ENCODE data around the gene SPDYE8. TPM values are rescaled to one million over a fixed set of nuclear protein-coding genes. Genes with fewer than 3 reads are reported as not detected.
"Not testable (repeated sequence)": the region's sequence is repeated elsewhere in the genome, so short reads cannot be mapped to it uniquely, and the experiment has no call there.

Gene SPDYE8
- total RNA-seq (2014; rRNA removed; shearing (Covaris generic)) (not detected in 2 replicates), polyA plus RNA-seq (2016; fragmentation: Nextera tagmentation; extraction: Ambion mirVana) (0.14 and 0.27 TPM in 2 replicates)

GRCh38 chr7:73029666-73030065 lies at the start of gene SPDYE8:
SPDYE8 (minus strand) TSS chr7:73029766; CDS start chr7:73027966, 1,800 bp downstream.
- H2AFZ ChIP-seq; H3K27me3 ChIP-seq (replicated peaks; ENCODE audit: insufficient read depth); H3K79me2 ChIP-seq (ENCODE audit: insufficient read depth); H3K9me2 ChIP-seq (ENCODE audit: insufficient read depth); H3K4me1 ChIP-seq (ENCODE audit: insufficient read depth); H3K27ac ChIP-seq; H3F3A ChIP-seq (ENCODE audit: insufficient read depth); DNase-seq; H3K4me2 ChIP-seq (ENCODE audit: unreplicated experiment); H3K36me3 ChIP-seq (ENCODE audit: low read depth); H3K4me3 ChIP-seq; H3K9me3 ChIP-seq (ENCODE audit: low read depth); H3K9ac ChIP-seq; in situ Hi-C loops (cut with MboI); H4K20me1 ChIP-seq (ENCODE audit: insufficient read depth): not testable (repeated sequence)
- whole genome bisulfite sequencing, 2 experiments (ENCODE audit: low coverage in 1 of 2, low lambda C conversion rate in 2 of 2, missing lambda C conversion rate in 2 of 2) = no CpG with 5 or more reads among the region's 8 CpGs

GRCh38 chr7:73057811-73058210 lies 28.2 kb upstream of the SPDYE8 start, which contains the start of gene SPDYE11:
SPDYE11 (minus strand) TSS chr7:73057911; CDS start chr7:73056111, 1,800 bp downstream.
- in situ Hi-C loops (cut with MboI); H3K9me2 ChIP-seq (ENCODE audit: insufficient read depth); H3K9me3 ChIP-seq (ENCODE audit: low read depth); H3K4me1 ChIP-seq (ENCODE audit: insufficient read depth); H3K27me3 ChIP-seq (replicated peaks; ENCODE audit: insufficient read depth); H2AFZ ChIP-seq; H3K4me3 ChIP-seq; H3K4me2 ChIP-seq (ENCODE audit: unreplicated experiment); H3K36me3 ChIP-seq (ENCODE audit: low read depth); H3K27ac ChIP-seq; H3F3A ChIP-seq (ENCODE audit: insufficient read depth); H4K20me1 ChIP-seq (ENCODE audit: insufficient read depth); H3K9ac ChIP-seq; H3K79me2 ChIP-seq (ENCODE audit: insufficient read depth); DNase-seq: not testable (repeated sequence)
- WGBS, 2 experiments (ENCODE audit: low coverage in 1 of 2, low lambda C conversion rate in 2 of 2, missing lambda C conversion rate in 2 of 2) = no CpG with 5 or more reads among the region's 8 CpGs

- Histone ChIP-seq H3K4me3 (peak overlapping the region; percentile 74), H3K27ac (peak overlapping the region; percentile 38)
- DNase-seq = not testable (repeated sequence)
These were observed 23.1 kb downstream of the SPDYE8 start for GRCh38 chr7:73006491-73006890.

GRCh38 chr7:73005693-73006447 lies 23.7 kb downstream of the SPDYE8 start:
- H3K27me3 ChIP-seq (replicated peaks; ENCODE audit: insufficient read depth); H4K20me1 ChIP-seq (ENCODE audit: insufficient read depth); H3K4me1 ChIP-seq (ENCODE audit: insufficient read depth); H3K36me3 ChIP-seq (ENCODE audit: low read depth); H3K9me2 ChIP-seq (ENCODE audit: insufficient read depth); in situ Hi-C loops (cut with MboI); H3K4me2 ChIP-seq (ENCODE audit: unreplicated experiment); H3K9me3 ChIP-seq (ENCODE audit: low read depth); H3F3A ChIP-seq (ENCODE audit: insufficient read depth): not testable (repeated sequence)
- DNase-seq = peak; percentile 69
- peak overlapping the region; percentile 77 for H2AFZ ChIP-seq
- H3K27ac ChIP-seq = peak overlapping the region; percentile 83
- peak overlapping the region; percentile 74 for H3K4me3 ChIP-seq
- 0 to 1% methylated on average over 47 to 50 of the region's 66 CpGs for WGBS, 2 experiments (ENCODE audit: low coverage in 1 of 2, low lambda C conversion rate in 2 of 2, missing lambda C conversion rate in 2 of 2)
- peaks cover 12% of the 10 kb centered on the region for H3K79me2 ChIP-seq (ENCODE audit: insufficient read depth)
- H3K9ac ChIP-seq = peak overlapping the region; percentile 81

More at GRCh38 chr7:73006491-73006890, 23.1 kb downstream of the SPDYE8 start:
- H3K9me3 ChIP-seq (ENCODE audit: low read depth); H3K4me1 ChIP-seq (ENCODE audit: insufficient read depth); in situ Hi-C loops (cut with MboI); H3K27me3 ChIP-seq (replicated peaks; ENCODE audit: insufficient read depth); H3F3A ChIP-seq (ENCODE audit: insufficient read depth); H3K9me2 ChIP-seq (ENCODE audit: insufficient read depth); H4K20me1 ChIP-seq (ENCODE audit: insufficient read depth); H2AFZ ChIP-seq; H3K36me3 ChIP-seq (ENCODE audit: low read depth): not testable (repeated sequence)
- H3K9ac ChIP-seq = peak overlapping the region; percentile 70
- H3K4me2 ChIP-seq (ENCODE audit: unreplicated experiment) = peak overlapping the region; percentile 82
- 4 to 6% methylated on average over 10 of the region's 10 CpGs for WGBS, 2 experiments (ENCODE audit: low coverage in 1 of 2, low lambda C conversion rate in 2 of 2, missing lambda C conversion rate in 2 of 2)
- H3K79me2 ChIP-seq (ENCODE audit: insufficient read depth) = peaks cover 11% of the 10 kb centered on the region

- peak overlapping the region; percentile 83 for H3K27ac ChIP-seq
- in situ Hi-C loops (cut with MboI); H3F3A ChIP-seq (ENCODE audit: insufficient read depth); H4K20me1 ChIP-seq (ENCODE audit: insufficient read depth); H3K36me3 ChIP-seq (ENCODE audit: low read depth); H3K27me3 ChIP-seq (replicated peaks; ENCODE audit: insufficient read depth); H3K4me2 ChIP-seq (ENCODE audit: unreplicated experiment); DNase-seq; H3K9me3 ChIP-seq (ENCODE audit: low read depth); H3K9me2 ChIP-seq (ENCODE audit: insufficient read depth); H3K4me1 ChIP-seq (ENCODE audit: insufficient read depth): not testable (repeated sequence)
- H2AFZ ChIP-seq = peak overlapping the region; percentile 77; the same call in 1 of the 2 replicates
- peak overlapping the region; percentile 74 for H3K4me3 ChIP-seq
- peak overlapping the region; percentile 81 for H3K9ac ChIP-seq
- peaks cover 12% of the 10 kb centered on the region for H3K79me2 ChIP-seq (ENCODE audit: insufficient read depth)
- 0% methylated on average over 17 to 22 of the region's 30 CpGs for WGBS, 2 experiments (ENCODE audit: low coverage in 1 of 2, low lambda C conversion rate in 2 of 2, missing lambda C conversion rate in 2 of 2)
These were observed 24.2 kb downstream of the SPDYE8 start for GRCh38 chr7:73005356-73005692.

GRCh38 chr7:72997887-72998468 lies 31.6 kb downstream of the SPDYE8 start:
- WGBS, 2 experiments (ENCODE audit: low coverage in 1 of 2, low lambda C conversion rate in 2 of 2, missing lambda C conversion rate in 2 of 2) = no CpG with 5 or more reads among the region's 11 CpGs
- DNase-seq; H3K9me2 ChIP-seq (ENCODE audit: insufficient read depth); H3K79me2 ChIP-seq (ENCODE audit: insufficient read depth); H4K20me1 ChIP-seq (ENCODE audit: insufficient read depth); H3K36me3 ChIP-seq (ENCODE audit: low read depth); in situ Hi-C loops (cut with MboI); H3K4me1 ChIP-seq (ENCODE audit: insufficient read depth); H3K27ac ChIP-seq; H3F3A ChIP-seq (ENCODE audit: insufficient read depth); H2AFZ ChIP-seq; H3K9ac ChIP-seq; H3K4me2 ChIP-seq (ENCODE audit: unreplicated experiment); H3K27me3 ChIP-seq (replicated peaks; ENCODE audit: insufficient read depth); H3K4me3 ChIP-seq; H3K9me3 ChIP-seq (ENCODE audit: low read depth): not testable (repeated sequence)

- not testable (repeated sequence) for DNase-seq
- 93 to 98% methylated on average over 4 of the region's 8 CpGs for WGBS, 2 experiments (ENCODE audit: low coverage in 1 of 2, low lambda C conversion rate in 2 of 2, missing lambda C conversion rate in 2 of 2)
These were observed 32.1 kb downstream of the SPDYE8 start for GRCh38 chr7:72997447-72997846.

More at GRCh38 chr7:72997447-72997846, 32.1 kb downstream of the SPDYE8 start:
- H3K4me3 ChIP-seq; H4K20me1 ChIP-seq (ENCODE audit: insufficient read depth); in situ Hi-C loops (cut with MboI); H3K27ac ChIP-seq; H3K27me3 ChIP-seq (replicated peaks; ENCODE audit: insufficient read depth); H3K9ac ChIP-seq; H2AFZ ChIP-seq; H3F3A ChIP-seq (ENCODE audit: insufficient read depth); H3K79me2 ChIP-seq (ENCODE audit: insufficient read depth); H3K9me2 ChIP-seq (ENCODE audit: insufficient read depth); H3K4me2 ChIP-seq (ENCODE audit: unreplicated experiment); H3K4me1 ChIP-seq (ENCODE audit: insufficient read depth); H3K36me3 ChIP-seq (ENCODE audit: low read depth); H3K9me3 ChIP-seq (ENCODE audit: low read depth): not testable (repeated sequence)

Measured in GM23248 (cell line).